Measurements from ENCODE around the gene PASK.

GRCh38 chr2:241123816-241124536 is 25.3 kb downstream of the PASK start:
- TF ChIP-seq EP300 (conservative IDR thresholded peaks at IDR 0.05; ENCODE audit: poor library complexity, severe bottlenecking) (no peak), RAD21 (conservative IDR thresholded peaks at IDR 0.05) (no peak), TAF1 (IDR thresholded peaks at IDR 0.05; ENCODE audit: low read depth) (no peak), CTCF (IDR thresholded peaks at IDR 0.05; ENCODE audit: poor library complexity, severe bottlenecking) (no peak), POLR2AphosphoS5 (IDR thresholded peaks at IDR 0.05) (no peak)
